Activated CD8-positive, alpha-beta memory T cell treated with anti-CD3 and anti-CD28 coated beads for 36 hours (primary cell): ENCODE data around the gene PDZD2. TPM values are rescaled to one million over a fixed set of nuclear protein-coding genes. Genes with fewer than 3 reads are reported as not detected.
"Not testable (repeated sequence)": the region's sequence is repeated elsewhere in the genome, so short reads cannot be mapped to it uniquely, and the experiment has no call there.

Experiments
- CTCF ChIA-PET: fragments of 350-600 bp; sonication (Branson Sonifier 250); formaldehyde crosslinking; loops from one replicate; lab custom pipeline; 2021; ENCODE audit warnings: antibody characterized with exemption; lab: Charles Lee
- POLR2A ChIA-PET: fragments of 350-600 bp; sonication (Branson Sonifier 250); formaldehyde crosslinking; loops from one replicate; lab custom pipeline; 2021; ENCODE audit warnings: antibody characterized with exemption; lab: Charles Lee
- total RNA-seq, 2 experiments: library from RNA; stranded (reverse); gene quantifications; one replicate each; pipeline ENCODE4 v1.2.3, GENCODE V29; 2021

The PDZD2 gene
- total RNA-seq, 2 experiments from 2014 or later: 0.63 TPM; not detected in 1

DNA sequence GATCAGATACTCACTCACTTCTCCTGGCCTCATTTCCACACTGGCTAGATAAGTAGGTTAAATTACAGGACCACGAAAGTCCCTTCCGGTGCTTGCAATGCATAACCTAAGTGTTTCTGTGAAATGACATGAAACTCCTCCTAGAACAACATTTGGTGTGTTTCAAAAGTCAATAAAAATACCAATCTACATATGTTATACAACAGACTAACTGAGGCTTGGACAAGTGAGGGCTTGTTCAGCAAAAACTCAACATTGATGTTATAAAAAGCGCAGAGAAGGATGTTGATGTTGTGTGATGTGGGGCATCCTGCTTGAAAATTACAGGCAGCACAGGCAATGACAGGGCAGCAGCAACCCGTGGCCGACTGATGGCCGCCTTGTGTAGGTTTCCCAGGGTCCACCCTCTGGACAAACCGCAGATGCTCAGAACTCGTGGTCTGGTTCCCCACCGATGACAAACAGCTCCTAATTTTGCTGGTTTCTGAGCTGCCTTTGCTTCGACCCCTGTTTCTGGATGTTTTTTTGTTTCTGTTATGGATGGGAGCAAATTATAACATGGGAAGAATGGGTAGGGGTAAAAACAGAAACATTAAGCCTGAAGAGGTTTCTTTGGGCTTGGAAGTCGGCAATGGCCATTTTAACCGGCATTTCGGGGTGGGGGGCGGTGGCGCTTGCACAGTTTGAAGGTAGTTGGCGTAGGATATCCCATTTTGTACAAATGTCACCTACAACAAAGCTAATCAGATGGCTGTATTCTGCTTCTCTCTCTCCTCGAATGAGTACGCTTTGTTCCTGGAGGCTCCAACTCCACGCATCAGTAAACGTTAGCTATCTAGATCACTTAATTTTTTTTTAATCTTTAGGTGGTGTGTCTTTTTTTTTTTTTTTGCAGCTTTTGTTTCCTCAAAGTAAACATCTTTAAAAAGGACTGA, 116.1 kb downstream of the PDZD2 start:
- POLR2A ChIA-PET: no interaction called here
- CTCF ChIA-PET: no interaction called here

DNA sequence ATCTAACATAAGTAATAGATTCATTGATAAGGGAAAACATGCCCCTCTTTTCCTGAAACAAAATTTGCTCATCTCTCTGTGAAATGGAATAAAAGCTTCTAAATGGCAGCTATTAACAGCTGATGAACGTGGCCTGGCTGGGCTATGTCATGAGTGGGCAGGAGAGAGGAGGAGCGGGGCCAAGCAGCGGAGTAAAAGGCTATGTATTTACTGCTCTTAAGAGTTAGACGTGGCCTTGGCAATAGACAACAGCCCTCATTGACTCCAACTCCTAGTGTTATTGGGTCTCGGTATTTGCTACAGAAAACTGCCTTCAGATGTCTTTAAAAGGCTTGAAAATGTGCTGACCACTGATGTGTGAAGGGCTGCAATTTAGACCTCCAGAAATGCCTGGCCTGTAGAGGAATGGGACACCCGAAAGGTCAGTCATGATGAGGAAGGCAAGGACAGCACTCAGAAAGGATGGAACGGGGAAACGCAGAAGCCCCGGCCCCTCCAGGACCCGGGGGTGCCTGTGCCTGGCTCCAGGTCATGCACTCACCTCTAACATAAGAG, 116.8 kb downstream of the PDZD2 start:
- ChIA-PET POLR2A (no interaction called here), CTCF (no interaction called here)

DNA sequence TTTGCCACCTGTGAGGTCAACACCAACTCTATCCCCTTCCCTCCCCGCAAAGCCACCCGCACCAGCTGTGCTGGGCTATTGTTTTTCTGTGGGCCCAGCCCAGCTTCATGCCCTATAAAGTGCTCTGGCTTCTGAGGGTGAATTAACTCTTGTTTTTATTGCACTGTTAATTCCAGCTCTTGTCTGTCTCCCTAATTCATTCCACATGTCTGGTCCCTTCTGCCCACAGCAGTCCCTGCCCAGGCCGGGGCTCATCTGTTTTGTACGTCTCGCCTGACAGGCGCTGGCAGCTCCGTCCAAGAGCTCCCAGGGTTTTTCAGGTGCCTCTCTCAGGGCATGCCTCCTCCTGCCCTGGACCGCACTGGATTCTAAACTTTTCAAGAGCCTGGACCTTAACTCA, 118.9 kb downstream of the PDZD2 start:
- POLR2A ChIA-PET: no interaction called here
- CTCF ChIA-PET: no interaction called here

- POLR2A ChIA-PET: no interaction called here
- CTCF ChIA-PET: no interaction called here
Measured at GRCh38 chr5:31758803-31759425, 120.0 kb downstream of the PDZD2 start.

GRCh38 chr5:31759925-31760324, 121.0 kb downstream of the PDZD2 start:
- ChIA-PET POLR2A (no interaction called here), CTCF (no interaction called here)

DNA sequence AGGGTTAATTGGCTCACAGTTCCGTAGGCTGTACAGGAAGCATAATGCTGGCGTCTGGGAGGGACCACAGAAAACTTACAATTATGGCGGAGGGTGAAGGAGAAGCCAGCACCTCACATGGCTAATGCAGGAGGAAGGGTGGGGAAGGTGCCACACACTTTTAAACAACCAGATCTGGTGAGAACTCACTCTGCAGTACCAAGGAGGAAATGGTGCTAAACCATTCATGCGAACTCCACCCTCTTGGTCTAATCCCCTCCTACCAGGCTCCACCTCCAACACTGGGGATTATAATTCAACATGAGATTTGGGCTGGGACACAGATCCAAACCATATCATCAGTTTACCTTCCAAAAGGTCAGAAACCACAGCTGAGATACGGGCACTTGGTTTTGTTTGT, 122.9 kb downstream of the PDZD2 start:
- POLR2A ChIA-PET: no interaction called here
- CTCF ChIA-PET: no interaction called here

- CTCF ChIA-PET: no interaction called here
Measured at GRCh38 chr5:31763424-31763823, 124.5 kb downstream of the PDZD2 start.

DNA sequence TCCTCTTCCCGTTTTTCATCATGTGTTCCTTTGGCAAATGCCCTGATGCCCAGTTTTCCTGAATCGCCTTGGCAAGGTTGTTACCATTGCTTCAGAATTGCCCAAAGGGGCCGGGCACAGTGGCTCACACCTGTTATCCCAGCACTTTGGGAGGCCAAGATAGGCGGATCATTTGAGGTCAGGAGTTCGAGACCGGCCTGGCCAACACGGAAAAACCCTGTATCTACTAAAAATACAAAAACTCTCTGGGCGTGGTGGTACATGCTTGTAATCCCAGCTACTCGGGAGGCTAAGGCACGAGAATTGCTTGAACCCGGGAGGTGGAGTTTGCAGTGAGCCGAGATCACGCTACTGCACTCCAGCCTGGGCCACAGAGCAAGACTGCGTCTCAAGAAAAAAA, 125.8 kb downstream of the PDZD2 start:
- CTCF ChIA-PET, POLR2A ChIA-PET: not testable (repeated sequence)

More at GRCh38 chr5:31763424-31763823, 124.5 kb downstream of the PDZD2 start:
- POLR2A ChIA-PET: no interaction called here

GRCh38 chr5:31767335-31768031, 128.6 kb downstream of the PDZD2 start:
- POLR2A ChIA-PET: no interaction called here

GRCh38 chr5:31768046-31768445, 129.1 kb downstream of the PDZD2 start:
- ChIA-PET POLR2A (no interaction called here), CTCF (no interaction called here)

More at GRCh38 chr5:31767335-31768031, 128.6 kb downstream of the PDZD2 start:
- CTCF ChIA-PET: no interaction called here

GRCh38 chr5:31768784-31769183, 129.9 kb downstream of the PDZD2 start:
- ChIA-PET POLR2A (no interaction called here), CTCF (no interaction called here)

DNA sequence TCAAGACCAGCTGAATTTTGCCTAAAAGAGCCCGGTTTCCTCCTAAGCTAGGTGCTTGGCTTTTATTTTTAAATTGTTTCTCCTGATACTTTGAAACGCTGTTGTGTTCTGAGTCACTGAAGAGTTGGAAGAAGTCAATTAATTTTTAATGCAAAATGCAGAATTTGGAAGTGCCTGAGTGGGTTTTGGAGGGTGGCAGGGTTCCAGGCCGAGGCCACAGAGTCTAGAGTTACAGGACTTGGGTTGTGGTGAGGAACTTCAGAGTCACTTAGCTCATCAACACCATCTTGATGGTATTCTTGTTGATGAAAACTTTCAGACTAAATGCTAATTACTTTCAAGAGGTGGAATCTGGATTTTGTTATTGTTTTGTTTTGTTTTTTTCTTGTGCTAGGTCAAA, 130.6 kb downstream of the PDZD2 start:
- ChIA-PET POLR2A (no interaction called here), CTCF (no interaction called here)

DNA sequence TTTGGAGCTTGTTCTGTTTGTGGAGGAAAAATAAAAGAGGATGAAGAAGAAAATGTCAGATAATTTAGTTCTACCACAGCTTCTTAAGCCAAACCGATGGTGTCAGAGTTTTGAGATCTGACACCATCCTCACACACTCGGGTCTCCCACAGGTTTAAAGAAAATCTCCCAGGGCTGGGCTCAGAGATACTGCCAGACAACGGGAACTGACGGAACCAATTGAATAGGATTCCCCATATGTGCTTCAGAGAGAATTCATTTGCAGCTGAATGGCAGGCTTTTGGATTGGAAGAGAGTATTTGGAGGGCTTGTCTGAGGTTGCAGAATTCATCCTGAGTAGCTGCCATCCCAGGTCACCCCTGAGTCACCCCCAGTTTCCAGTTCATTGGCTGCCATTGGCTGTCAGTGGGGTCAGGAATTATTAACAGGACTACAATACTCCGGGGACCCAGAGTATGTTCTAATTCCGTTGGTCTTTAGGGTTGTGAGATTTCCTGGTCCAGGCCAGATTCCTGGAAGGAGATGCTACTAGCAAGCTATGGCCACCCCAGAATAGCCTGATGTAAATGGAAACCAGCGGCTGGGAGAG, 131.3 kb downstream of the PDZD2 start:
- ChIA-PET POLR2A (no interaction called here), CTCF (no interaction called here)

- CTCF ChIA-PET: no interaction called here
- POLR2A ChIA-PET: no interaction called here
Measured at GRCh38 chr5:31770998-31771397, 132.1 kb downstream of the PDZD2 start.

DNA sequence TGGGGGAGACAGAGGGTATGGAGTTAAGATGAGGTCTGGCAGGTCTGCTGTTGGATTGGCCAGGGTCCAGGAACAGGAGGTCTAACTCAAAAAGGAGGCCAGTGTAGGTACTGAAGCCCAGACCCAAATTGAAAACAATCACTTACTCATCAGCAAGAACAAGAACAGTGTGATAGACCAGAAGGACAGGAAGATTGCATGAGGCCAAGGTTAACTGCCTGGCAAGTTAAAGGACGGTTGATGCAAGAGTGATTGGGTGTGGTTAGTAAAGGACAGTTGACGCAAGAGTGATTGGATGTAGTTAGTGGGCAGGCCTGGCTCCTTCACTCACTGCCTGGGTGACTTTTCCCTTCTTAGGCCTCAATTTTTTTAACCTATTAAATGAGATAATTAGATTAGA, 132.6 kb downstream of the PDZD2 start:
- POLR2A ChIA-PET: no interaction called here
- CTCF ChIA-PET: no interaction called here

DNA sequence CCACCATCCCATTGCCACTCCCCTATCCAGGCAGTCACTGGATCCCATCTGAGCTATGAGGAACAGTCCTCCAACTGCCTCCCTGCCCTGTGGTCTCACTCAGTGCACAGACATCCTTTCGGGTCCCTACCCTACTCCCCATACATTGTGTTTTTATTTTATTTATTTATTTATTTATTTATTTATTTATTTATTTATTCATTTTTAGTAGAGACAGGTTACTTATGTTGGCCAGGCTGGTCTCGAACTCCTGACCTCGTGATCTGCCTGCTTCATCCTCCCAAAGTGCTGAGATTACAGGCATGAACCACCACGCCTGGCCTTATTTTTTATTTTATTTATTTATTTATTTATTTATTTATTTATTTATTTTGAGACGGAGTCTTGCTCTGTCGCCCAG, 137.4 kb downstream of the PDZD2 start:
- CTCF ChIA-PET: not testable (repeated sequence)

GRCh38 chr5:31776976-31777651, 138.2 kb downstream of the PDZD2 start:
- ChIA-PET CTCF (no interaction called here), POLR2A (no interaction called here)

More for the DNA sequence above, 137.4 kb downstream of the PDZD2 start:
- POLR2A ChIA-PET: not testable (repeated sequence)

- POLR2A ChIA-PET: no interaction called here
- CTCF ChIA-PET: no interaction called here
Measured at GRCh38 chr5:31781772-31782171, 142.8 kb downstream of the PDZD2 start.

- ChIA-PET CTCF (no interaction called here), POLR2A (no interaction called here)
Measured at GRCh38 chr5:31783086-31783645, 144.2 kb downstream of the PDZD2 start.
